ENCODE measurements around the gene TMEM87B. TPM values are rescaled to one million over a fixed set of nuclear protein-coding genes. Genes with fewer than 3 reads are reported as not detected.
A peak's percentile ranks its signal among the peaks of the same experiment; 100 is the strongest.

The TMEM87B gene
- total and polyA plus RNA-seq, 10 donors = 10.4 to 39.9 (median 32.9) TPM

GRCh38 chr2:112143150-112143549, 88.1 kb downstream of the TMEM87B start:
- intact Hi-C loops (cut with DNase I; ENCODE audit: low total_unique reads) = no loop called here
- Histone ChIP-seq H3K27ac (no peak overlapping the region), H3K4me3 (no peak overlapping the region), H3K4me1 (peaks cover 0 to 10% (median under 1%) of the 10 kb centered on the region in 6 donors), H3K9me3 (no peaks in the 10 kb centered on the region), H3K27me3 (replicated peaks in 1 of 7) (peaks cover 0 to 24% (median 6%) of the 10 kb centered on the region in 7 donors), H3K36me3 (no peaks in the 10 kb centered on the region)
- no peak for TF ChIP-seq POLR2AphosphoS5 (IDR thresholded peaks at IDR 0.05)
- TF ChIP-seq, protein P1, sequence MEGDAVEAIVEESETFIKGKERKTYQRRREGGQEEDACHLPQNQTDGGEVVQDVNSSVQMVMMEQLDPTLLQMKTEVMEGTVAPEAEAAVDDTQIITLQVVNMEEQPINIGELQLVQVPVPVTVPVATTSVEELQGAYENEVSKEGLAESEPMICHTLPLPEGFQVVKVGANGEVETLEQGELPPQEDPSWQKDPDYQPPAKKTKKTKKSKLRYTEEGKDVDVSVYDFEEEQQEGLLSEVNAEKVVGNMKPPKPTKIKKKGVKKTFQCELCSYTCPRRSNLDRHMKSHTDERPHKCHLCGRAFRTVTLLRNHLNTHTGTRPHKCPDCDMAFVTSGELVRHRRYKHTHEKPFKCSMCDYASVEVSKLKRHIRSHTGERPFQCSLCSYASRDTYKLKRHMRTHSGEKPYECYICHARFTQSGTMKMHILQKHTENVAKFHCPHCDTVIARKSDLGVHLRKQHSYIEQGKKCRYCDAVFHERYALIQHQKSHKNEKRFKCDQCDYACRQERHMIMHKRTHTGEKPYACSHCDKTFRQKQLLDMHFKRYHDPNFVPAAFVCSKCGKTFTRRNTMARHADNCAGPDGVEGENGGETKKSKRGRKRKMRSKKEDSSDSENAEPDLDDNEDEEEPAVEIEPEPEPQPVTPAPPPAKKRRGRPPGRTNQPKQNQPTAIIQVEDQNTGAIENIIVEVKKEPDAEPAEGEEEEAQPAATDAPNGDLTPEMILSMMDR (IDR thresholded peaks at IDR 0.05 in 8 of 11, conservative IDR thresholded peaks at IDR 0.05 in 3 of 11) = no peak
- TF ChIP-seq POLR2A (IDR thresholded peaks at IDR 0.05) = no peak
- 89 to 95% (median 93%) methylated on average over 5 of the region's 5 CpGs for WGBS, 5 donors
- DNase-seq = no peak

DNA sequence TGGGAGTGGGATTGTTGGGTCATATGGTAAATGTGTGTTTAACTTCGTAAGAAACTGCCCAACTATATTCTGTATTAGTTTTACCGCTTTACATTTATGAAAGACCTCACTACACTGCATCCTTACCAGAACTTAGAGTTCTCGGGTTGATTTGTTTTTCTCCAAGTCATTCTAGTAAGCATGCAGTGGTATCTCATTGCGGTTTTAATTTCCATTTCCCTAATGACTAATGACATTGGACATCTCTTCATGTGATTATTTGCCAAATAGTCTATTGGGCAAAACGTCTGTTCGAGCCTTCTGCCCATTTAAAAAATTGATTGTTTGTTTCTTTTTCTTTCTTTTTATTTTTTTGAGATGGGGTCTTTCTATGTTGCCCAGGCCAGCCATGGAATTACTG, 89.9 kb downstream of the TMEM87B start:
- intact Hi-C loops (cut with DNase I; ENCODE audit: low total_unique reads) = no loop called here
- TF ChIP-seq, protein P1 (IDR thresholded peaks at IDR 0.05 in 8 of 11, conservative IDR thresholded peaks at IDR 0.05 in 3 of 11) = no peak
- TF ChIP-seq POLR2AphosphoS5 (IDR thresholded peaks at IDR 0.05) = no peak
- TF ChIP-seq POLR2A (IDR thresholded peaks at IDR 0.05) = no peak
- Histone ChIP-seq H3K9me3 (no peaks in the 10 kb centered on the region), H3K27ac (no peak overlapping the region), H3K4me1 (peaks cover 0 to 7% (median under 1%) of the 10 kb centered on the region in 6 donors), H3K4me3 (no peak overlapping the region), H3K36me3 (no peaks in the 10 kb centered on the region), H3K27me3 (replicated peaks in 1 of 7) (peaks cover 0 to 17% (median 2%) of the 10 kb centered on the region in 7 donors)
- DNase-seq = no peak
- WGBS, 5 donors = 88 to 99% (median 93%) methylated on average over 6 of the region's 6 CpGs

- WGBS, 5 donors = 87 to 91% (median 89%) methylated on average over 17 of the region's 17 CpGs
- intact Hi-C loops (cut with DNase I; ENCODE audit: low total_unique reads) = no loop called here
- peak overlapping the region in 3 of 8 donors; percentile 14 to 21 (median 17) for H3K27ac ChIP-seq
- peaks cover 0 to 3% (median 0%) of the 10 kb centered on the region in 6 donors for H3K4me1 ChIP-seq
- H3K4me3 ChIP-seq = no peak overlapping the region
- H3K36me3 ChIP-seq = no peaks in the 10 kb centered on the region
- TF ChIP-seq POLR2A (IDR thresholded peaks at IDR 0.05) (no peak), POLR2AphosphoS5 (IDR thresholded peaks at IDR 0.05) (no peak)
- TF ChIP-seq, protein P1 (IDR thresholded peaks at IDR 0.05 in 8 of 11, conservative IDR thresholded peaks at IDR 0.05 in 3 of 11) = no peak
- DNase-seq = no peak
- no peaks in the 10 kb centered on the region for H3K27me3 ChIP-seq (replicated peaks in 1 of 7)
- H3K9me3 ChIP-seq = no peaks in the 10 kb centered on the region
Measured at GRCh38 chr2:112147382-112148168, 92.5 kb downstream of the TMEM87B start.

DNA sequence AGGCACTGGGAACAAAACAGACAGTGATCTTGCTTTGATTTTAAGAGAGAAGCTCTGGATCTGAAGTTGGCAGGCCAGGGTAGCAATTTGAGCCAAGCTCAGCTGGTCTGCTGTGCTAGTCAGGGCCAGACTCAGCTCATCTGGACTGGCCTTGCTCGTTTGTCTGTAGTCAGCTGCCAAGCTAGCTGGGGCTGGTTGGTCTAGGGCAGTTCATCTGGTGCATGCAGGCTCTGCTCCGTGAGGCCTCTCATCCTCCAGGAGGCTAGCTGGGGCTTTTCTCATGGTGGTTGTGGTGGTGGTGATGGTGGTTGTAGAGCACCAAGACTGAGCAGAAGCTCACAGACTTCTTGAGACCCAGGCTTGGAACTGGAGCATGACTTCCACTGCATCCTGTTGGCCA, 93.4 kb downstream of the TMEM87B start:
- TF ChIP-seq, protein P1 (IDR thresholded peaks at IDR 0.05 in 8 of 11, conservative IDR thresholded peaks at IDR 0.05 in 3 of 11) = no peak
- TF ChIP-seq POLR2A (IDR thresholded peaks at IDR 0.05) (no peak), POLR2AphosphoS5 (IDR thresholded peaks at IDR 0.05) (no peak)
- no peak overlapping the region for H3K27ac ChIP-seq
- 75 to 95% (median 83%) methylated on average over 2 of the region's 2 CpGs for WGBS, 5 donors
- DNase-seq = no peak
- no peaks in the 10 kb centered on the region for H3K27me3 ChIP-seq (replicated peaks in 1 of 7)
- H3K9me3 ChIP-seq = no peaks in the 10 kb centered on the region
- peaks cover 0 to 3% (median 0%) of the 10 kb centered on the region in 6 donors for H3K4me1 ChIP-seq
- H3K36me3 ChIP-seq = no peaks in the 10 kb centered on the region
- H3K4me3 ChIP-seq = no peak overlapping the region
- intact Hi-C loops (cut with DNase I; ENCODE audit: low total_unique reads) = no loop called here
